H54 (cell line): Measurements from ENCODE around the gene CEACAM16.

Experiments
- DNase-seq: peaks from one replicate; pipeline ENCODE4 v3.0.0; 2011; ENCODE audit warnings: low spot score, mixed read lengths; ENCODE audit not compliant: insufficient read length
- FAIRE-seq: peaks from 3 replicates; lab custom pipeline; 2011; peaks lifted over from hg19 to GRCh38; lab: Jason Lieb, UNC
- POLR2A ChIP-seq: IDR thresholded peaks from 2 replicates; pipeline ENCODE4 v1.6.1; 2011; ENCODE audit warnings: low read depth, mild to moderate bottlenecking, low read length

The CEACAM16 gene

DNA sequence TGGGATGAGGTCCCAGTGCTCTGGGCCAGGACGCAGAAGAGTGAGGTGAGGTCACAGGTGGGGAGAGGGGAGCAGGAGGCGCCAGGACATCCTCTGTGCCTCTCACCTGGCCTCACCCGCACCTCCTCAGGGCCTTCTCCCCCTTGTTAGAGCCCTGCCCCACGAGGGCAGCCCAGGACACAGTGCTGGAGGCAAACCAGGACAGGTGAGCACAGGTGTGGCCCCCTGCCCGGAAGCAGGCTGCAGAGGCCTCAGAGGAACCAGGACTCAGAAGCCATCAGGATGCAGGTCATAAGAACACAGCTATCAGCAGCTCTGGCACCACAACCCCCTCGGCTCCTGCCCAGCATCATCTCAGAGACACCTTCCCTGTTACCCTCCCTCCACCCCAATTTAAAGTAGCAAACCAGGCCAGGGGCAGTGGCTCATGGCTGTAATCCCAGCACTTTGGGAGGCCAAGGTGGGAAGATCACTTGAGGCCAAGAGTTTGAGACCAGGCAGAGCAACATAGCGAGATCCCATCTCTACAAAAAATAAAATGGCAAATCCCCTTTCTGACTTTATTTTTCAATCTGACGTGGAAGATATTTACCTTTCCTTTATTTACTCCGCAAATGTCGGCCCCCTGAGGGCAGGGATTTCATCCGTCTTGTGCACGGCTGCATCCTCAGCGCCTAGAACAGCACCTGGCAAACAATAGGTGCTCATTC is at the start of gene CEACAM16:
CEACAM16 (plus strand) TSS at position 660 of the 710 bp plus-strand sequence. CDS start 2,306 bp downstream, outside the sequence.
- TF ChIP-seq POLR2A, result no peak
- DNase-seq (no peak), FAIRE-seq (no peak)

DNA sequence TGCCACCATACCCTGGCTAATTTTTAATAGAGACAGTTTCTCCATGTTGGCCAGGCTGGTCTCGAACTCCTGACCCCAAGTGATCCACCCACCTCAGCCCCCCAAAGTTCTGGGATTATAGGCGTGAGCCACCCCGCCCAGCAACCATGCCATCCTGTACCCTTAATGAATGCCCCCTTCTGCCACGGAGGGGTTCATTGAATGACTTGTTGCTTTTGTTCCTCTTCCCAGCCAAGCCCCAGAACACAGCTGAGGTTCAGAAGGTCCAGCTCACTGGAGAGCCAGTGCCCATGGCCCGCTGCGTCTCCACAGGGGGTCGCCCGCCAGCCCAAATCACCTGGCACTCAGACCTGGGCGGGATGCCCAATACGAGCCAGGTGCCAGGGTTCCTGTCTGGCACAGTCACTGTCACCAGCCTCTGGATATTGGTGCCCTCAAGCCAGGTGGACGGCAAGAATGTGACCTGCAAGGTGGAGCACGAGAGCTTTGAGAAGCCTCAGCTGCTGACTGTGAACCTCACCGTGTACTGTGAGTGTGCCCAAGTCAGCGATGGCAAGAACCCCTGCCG is 49.3 kb upstream of the CEACAM16 start:
- DNase-seq, result no peak
- TF ChIP-seq POLR2A, result no peak
- FAIRE-seq, result no peak

DNA sequence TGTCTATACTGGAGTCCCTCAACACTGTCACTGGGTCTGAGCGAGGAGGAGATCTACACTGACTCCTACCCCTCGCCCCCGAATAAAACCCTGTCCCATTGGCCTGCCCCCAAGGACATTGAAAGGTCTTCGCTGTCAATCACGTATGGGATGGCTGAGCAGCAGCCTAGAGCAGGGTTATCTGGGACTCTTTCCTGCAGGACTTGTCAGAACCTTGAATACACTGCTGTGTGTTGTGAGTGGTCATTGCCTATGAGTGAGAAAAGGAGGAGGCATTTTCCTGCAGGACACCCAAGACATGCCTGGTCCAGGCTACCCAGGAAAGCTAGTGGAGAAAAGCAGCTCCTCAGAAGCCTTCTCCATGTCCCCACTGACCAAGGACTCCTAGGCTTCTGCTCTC is 45.6 kb upstream of the CEACAM16 start:
- no peak for DNase-seq
- no peak for TF ChIP-seq POLR2A
- no peak for FAIRE-seq

DNA sequence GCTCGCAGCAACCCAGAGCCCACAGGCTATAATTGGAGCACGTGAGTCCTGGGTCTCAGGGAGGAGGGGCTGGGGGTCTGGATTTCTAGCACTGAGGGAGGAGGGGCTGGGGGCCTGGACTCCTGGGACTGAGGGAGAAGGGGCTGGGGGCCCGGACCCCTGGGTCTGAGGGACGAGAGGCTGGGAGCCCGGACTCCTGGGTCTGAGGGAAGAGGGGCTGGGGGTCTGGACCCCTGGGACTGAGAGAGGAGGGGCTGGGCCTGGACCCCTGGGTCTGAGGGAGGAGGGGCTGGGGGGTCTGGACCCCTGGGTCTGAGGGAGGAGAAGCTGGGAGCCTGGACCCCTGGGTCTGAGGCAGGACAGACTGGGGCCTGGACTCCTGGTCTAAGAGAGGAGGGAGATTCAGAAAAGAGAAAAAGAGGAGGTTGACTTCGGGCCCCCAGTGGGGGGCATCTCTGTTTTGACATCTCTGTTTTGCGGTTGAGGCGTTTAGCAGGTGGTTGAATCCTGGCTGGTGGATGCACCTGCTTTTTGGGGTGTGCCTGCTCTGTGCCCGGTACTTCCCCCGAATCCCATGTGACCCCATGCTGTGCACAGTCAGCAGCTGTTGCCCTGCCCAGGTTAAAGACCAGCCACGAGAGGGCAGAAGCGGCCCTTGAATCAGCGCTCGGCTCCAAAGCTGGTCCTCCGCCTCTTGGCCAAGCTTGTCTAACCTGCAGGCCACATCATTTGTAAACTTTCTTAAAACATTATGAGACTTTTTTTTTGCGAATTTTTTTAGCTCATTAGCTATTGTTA is 44.8 kb upstream of the CEACAM16 start:
- FAIRE-seq (no peak), DNase-seq (peak; percentile 24)
- no peak for TF ChIP-seq POLR2A

DNA sequence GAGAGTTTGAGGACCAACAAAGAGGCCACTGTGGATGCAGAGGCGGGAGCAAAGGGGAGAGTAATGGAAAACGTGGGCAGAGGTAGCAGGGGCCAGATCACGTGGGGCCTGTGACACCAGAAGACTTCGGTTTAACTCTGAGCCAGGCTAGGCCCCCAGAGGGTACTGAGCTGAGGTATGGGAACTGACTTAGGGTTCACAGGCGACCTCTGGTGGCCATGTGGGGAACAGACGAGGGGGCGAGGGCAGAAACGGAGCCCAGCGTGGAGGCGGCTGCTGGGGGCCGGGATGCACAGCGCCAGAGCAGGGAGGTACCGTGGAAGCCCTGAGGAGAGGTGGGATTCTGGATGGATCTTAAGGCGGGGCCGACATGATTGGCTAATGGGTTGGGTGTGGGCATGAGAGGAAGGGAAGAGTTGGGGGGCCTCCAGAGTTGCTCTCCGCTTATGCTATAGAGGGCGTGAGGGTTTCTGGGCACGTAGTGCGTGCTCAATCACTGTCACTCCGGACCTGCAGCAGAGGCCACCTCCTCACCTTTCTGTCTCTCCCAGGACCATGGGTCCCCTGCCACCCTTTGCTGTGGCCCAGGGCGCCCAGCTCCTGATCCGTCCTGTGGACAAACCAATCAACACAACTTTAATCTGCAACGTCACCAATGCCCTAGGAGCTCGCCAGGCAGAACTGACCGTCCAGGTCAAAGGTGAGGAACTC is 41.6 kb upstream of the CEACAM16 start:
- FAIRE-seq (no peak), DNase-seq (no peak)
- TF ChIP-seq POLR2A, result no peak

DNA sequence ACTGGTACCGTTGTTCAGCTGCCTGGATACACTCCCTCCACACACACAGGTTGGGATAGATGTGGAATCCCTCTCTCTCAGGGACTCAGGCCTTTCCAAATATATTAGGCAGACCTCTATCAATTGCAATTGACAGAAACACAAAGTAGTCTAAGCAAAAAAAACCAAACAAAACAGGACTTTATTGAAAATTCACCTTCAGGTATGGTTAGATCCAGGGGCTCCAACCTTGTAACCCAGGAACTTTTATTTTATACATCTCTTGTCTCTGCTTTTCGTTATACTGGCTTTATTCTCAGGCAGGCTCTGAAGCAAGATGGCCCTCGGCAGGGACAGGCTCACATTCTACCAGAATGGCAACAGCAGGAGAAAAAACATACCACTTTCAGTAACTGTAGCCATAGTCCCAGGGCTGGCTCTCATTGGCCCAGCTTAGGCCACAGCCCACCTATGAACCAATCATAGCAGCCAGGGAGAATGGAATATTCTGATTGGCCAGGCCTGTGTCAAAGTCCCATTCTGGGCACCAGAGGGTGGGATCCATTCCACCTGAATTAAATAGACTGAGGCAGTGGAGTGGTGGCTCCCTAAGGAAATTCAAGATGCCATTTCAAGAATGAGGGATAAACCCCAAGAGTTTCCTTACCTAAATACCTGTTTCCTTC is 40.8 kb upstream of the CEACAM16 start:
- DNase-seq (no peak), FAIRE-seq (no peak)
- TF ChIP-seq POLR2A, result no peak

DNA sequence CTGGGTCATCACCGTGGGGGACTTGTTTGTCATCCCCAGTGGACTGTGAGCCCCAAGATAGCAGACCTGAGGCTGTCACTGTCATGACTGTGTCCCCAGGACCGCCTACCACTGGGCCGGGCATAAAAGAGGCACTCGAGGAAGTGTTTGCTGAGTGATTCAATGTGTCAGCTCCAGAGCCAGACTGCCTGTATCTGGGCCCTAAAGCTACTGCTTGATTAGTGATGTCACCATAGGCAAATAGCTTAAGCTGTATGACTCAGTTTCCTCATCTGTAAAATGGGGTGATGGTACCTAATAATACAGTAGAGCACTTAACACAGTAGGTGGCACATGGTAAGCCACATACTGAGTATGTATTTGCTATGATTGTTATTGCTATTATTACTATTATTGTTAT is 38.9 kb upstream of the CEACAM16 start:
- TF ChIP-seq POLR2A, result no peak
- no peak for DNase-seq
- FAIRE-seq, result no peak

DNA sequence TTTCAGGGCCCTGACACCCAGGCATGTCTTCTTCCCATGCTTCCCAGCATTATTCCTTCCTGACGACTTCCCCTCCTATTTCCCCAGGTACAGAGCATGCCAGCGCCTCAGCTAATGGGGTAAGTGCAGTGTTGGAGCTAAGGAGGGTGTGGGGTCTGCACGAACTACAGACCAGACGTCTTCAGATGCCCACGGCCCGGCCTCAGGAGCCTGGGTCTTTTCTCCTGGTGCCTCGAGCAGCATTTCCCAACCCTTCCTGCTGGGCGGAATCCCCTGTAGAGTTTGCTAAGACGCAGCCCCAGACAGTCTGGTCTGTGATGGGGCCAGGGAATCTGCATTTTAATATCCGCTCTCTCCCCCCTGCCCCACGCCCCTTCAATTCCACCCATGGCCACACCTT is 37.7 kb upstream of the CEACAM16 start:
- DNase-seq, result no peak
- FAIRE-seq, result no peak
- TF ChIP-seq POLR2A, result no peak

DNA sequence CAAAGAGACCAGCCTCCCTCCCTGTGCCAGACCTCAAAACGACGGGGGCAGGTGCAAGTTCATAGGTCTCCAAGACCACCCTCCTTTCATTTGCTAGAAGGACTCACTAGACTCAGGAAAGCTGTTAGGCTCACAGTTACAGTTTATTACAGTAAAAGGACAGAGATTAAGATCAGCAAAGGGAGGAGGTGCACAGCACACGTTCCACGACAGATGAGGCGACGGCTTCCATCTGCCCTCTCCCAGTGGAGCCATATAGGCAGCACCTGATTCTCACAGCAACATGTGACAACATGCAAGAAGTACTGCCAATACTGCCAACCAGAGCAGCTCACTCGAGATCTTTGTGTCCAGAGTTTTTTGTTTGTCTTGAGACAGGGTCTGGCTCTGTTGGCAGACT is 37.0 kb upstream of the CEACAM16 start:
- DNase-seq (no peak), FAIRE-seq (no peak)
- no peak for TF ChIP-seq POLR2A

- DNase-seq (no peak), FAIRE-seq (no peak)
- TF ChIP-seq POLR2A, result no peak
These were observed 36.1 kb upstream of the CEACAM16 start for GRCh38 chr19:44662691-44663385.

DNA sequence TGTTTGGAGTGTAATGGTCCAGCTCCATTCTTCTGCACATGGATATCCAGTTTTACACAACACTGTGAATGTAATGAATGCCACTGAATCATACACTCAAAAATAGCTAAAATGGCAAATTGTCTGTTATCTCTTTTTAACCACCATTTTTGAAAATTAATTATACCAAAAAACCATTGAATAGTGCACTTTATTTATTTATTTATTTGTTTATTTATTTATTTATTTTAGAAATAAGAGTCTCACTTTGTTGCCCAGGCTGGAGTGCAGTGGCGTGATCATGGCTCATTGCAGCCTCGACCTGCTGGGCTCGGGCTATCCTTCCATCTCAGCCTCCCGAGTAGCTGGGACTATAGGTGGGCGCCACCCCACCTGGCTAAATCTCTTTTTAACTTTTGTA is 35.0 kb upstream of the CEACAM16 start:
- no peak for TF ChIP-seq POLR2A
- FAIRE-seq, result no peak

DNA sequence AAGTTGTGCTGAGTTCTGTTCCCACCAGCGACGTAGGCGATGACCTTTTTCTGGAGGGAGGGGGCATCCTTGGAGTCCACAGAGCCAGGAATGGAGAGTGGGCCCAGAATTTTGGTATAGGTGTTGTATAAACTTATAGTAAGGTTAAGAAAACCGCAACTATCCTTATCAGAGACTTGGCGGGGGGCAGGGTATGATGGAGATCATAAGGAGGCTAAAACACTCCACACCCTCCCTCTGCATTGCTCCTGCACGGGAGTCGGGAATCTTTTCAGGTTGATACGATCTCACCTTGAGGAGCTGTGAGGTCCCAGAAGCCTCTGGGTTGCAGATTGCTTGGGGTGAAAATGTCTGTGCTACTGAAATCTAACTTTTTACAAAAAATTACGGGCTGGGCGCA is 34.0 kb upstream of the CEACAM16 start:
- no peak for DNase-seq
- TF ChIP-seq POLR2A, result no peak
- no peak for FAIRE-seq

More for the DNA sequence above, 35.0 kb upstream of the CEACAM16 start:
- DNase-seq, result no peak
